KMS-11 (cell line): Measurements from ENCODE around the gene ECI1.

Source experiments
- H2AFZ ChIP-seq: fragments of 200-600 bp; sonication (generic); 2 replicates; pipeline ENCODE4 v1.6.1; 2016; ENCODE audit warnings: antibody characterized with exemption, mixed run types, low read depth
- H3K27ac ChIP-seq: fragments of 200-600 bp; sonication (generic); 2 replicates; pipeline ENCODE4 v1.6.1; 2016; ENCODE audit warnings: mild to moderate bottlenecking, mixed run types
- H3K27me3 ChIP-seq: fragments of 200-600 bp; sonication (generic); 2 replicates; pipeline ENCODE4 v1.6.1; 2017; ENCODE audit warnings: mild to moderate bottlenecking, low read depth, mixed run types, moderate library complexity; ENCODE audit not compliant: insufficient read depth
- H3K36me3 ChIP-seq: fragments of 200-600 bp; sonication (generic); 2 replicates; pipeline ENCODE4 v1.6.1; 2017; ENCODE audit warnings: mild to moderate bottlenecking, mixed run types; ENCODE audit not compliant: insufficient read depth
- H3K4me1 ChIP-seq: fragments of 200-600 bp; sonication (generic); 2 replicates; pipeline ENCODE4 v1.6.1; 2016; ENCODE audit warnings: mild to moderate bottlenecking, low read depth, mixed run types; ENCODE audit not compliant: poor library complexity, severe bottlenecking
- H3K4me2 ChIP-seq: fragments of 200-600 bp; sonication (generic); 2 replicates; pipeline ENCODE4 v1.7.0; 2016; ENCODE audit warnings: mild to moderate bottlenecking, mixed run types
- H3K4me3 ChIP-seq: fragments of 200-600 bp; sonication (generic); IDR thresholded peaks from 2 replicates; pipeline ENCODE4 v1.6.1; 2017; ENCODE audit warnings: low read depth, low read length, mixed read lengths; ENCODE audit not compliant: insufficient read depth
- H3K79me2 ChIP-seq: fragments of 200-600 bp; sonication (generic); 2 replicates; pipeline ENCODE4 v1.6.1; 2016; ENCODE audit warnings: low read depth, mixed run types; ENCODE audit not compliant: insufficient read depth
- H3K9ac ChIP-seq: fragments of 200-600 bp; sonication (generic); 2 replicates; pipeline ENCODE4 v1.6.1; 2016; ENCODE audit warnings: mild to moderate bottlenecking, mixed run types
- H4K20me1 ChIP-seq: fragments of 200-600 bp; sonication (generic); 2 replicates; pipeline ENCODE4 v1.6.1; 2016; ENCODE audit warnings: mild to moderate bottlenecking, mixed run types; ENCODE audit not compliant: insufficient read depth
- CTCF ChIP-seq: fragments of 200-600 bp; sonication (generic); conservative IDR thresholded peaks from 2 replicates; pipeline ENCODE4 v1.6.1; 2017; ENCODE audit warnings: low read depth, mild to moderate bottlenecking, antibody characterized with exemption, low read length, moderate library complexity, mixed read lengths

The ECI1 gene

GRCh38 chr16:2238838-2239675, 12.3 kb downstream of the ECI1 start:
- H3K79me2 ChIP-seq, result no peaks in the 10 kb centered on the region
- no peak for TF ChIP-seq CTCF
- no peak overlapping the region for H3K4me3 ChIP-seq
- H3K27me3 ChIP-seq, result no peaks in the 10 kb centered on the region
- H4K20me1 ChIP-seq, result no peaks in the 10 kb centered on the region
- no peak overlapping the region for H2AFZ ChIP-seq
- no peak overlapping the region for H3K27ac ChIP-seq
- H3K36me3 ChIP-seq, result 0 out of 2 replicates have a peak, but pooled peaks cover 4% of the 10 kb centered on the region
- H3K4me1 ChIP-seq, result no peaks in the 10 kb centered on the region
- H3K9ac ChIP-seq, result no peak overlapping the region
- no peak overlapping the region for H3K4me2 ChIP-seq

GRCh38 chr16:2238150-2238837, 13.1 kb downstream of the ECI1 start:
- no peaks in the 10 kb centered on the region for H3K79me2 ChIP-seq
- H3K4me2 ChIP-seq, result no peak overlapping the region
- no peak overlapping the region for H3K9ac ChIP-seq
- H3K4me3 ChIP-seq, result no peak overlapping the region
- H3K36me3 ChIP-seq, result 0 out of 2 replicates have a peak, but pooled peaks cover 4% of the 10 kb centered on the region
- no peak for TF ChIP-seq CTCF
- no peak overlapping the region for H3K27ac ChIP-seq
- no peaks in the 10 kb centered on the region for H3K27me3 ChIP-seq
- no peaks in the 10 kb centered on the region for H4K20me1 ChIP-seq
- H3K4me1 ChIP-seq, result no peaks in the 10 kb centered on the region
- no peak overlapping the region for H2AFZ ChIP-seq

- Histone ChIP-seq H3K9ac (no peak overlapping the region), H3K4me1 (no peaks in the 10 kb centered on the region), H3K79me2 (no peaks in the 10 kb centered on the region), H3K4me2 (no peak overlapping the region), H3K27ac (no peak overlapping the region), H3K27me3 (no peaks in the 10 kb centered on the region), H4K20me1 (no peaks in the 10 kb centered on the region), H2AFZ (no peak overlapping the region), H3K36me3 (0 out of 2 replicates have a peak, but pooled peaks cover 4% of the 10 kb centered on the region), H3K4me3 (no peak overlapping the region)
- TF ChIP-seq CTCF, result no peak
Measured at GRCh38 chr16:2237493-2238149, 13.8 kb downstream of the ECI1 start.

- H3K36me3 ChIP-seq, result 0 out of 2 replicates have a peak, but pooled peaks cover 4% of the 10 kb centered on the region
- H2AFZ ChIP-seq, result no peak overlapping the region
- no peak overlapping the region for H3K4me3 ChIP-seq
- no peak overlapping the region for H3K27ac ChIP-seq
- no peaks in the 10 kb centered on the region for H3K79me2 ChIP-seq
- no peak for TF ChIP-seq CTCF
- H3K4me2 ChIP-seq, result no peak overlapping the region
- no peaks in the 10 kb centered on the region for H3K27me3 ChIP-seq
- H3K4me1 ChIP-seq, result no peaks in the 10 kb centered on the region
- no peak overlapping the region for H3K9ac ChIP-seq
- no peaks in the 10 kb centered on the region for H4K20me1 ChIP-seq
Measured at GRCh38 chr16:2237102-2237482, 14.3 kb downstream of the ECI1 start.
